ENCODE data around the gene ANGPT4. TPM values are rescaled to one million over a fixed set of nuclear protein-coding genes. Genes with fewer than 3 reads are reported as not detected.

The ANGPT4 gene
- total and polyA plus RNA-seq, 2 of the 13 experiments (the other 11 are each of a cell fraction or from before 2014, with no cell fraction given): not detected

DNA sequence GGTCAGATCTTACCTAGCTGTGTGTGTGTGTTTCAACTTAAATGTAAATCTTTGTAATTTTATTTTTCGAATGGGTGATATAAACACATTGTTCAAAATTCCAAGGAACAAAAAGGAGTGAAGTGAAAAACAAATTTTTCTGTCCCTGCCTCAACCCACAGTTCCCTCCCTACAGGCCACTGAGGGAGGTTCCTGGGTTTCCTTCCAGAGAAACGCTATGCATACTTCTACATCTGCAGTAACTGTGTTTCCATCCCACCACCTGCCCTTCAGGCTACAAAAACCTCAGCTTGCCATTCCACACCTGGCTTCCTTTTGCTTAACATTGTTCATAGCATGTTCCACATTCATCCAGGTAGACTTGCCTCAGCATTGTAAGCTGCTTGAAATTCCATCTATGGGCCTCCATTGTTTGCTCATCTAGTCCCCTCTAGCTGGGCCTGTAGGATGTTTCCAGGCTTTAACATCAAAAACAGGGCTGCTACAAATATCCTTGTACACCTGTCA lies 12.0 kb downstream of the ANGPT4 start:
- no peak overlapping the region for H3K9ac ChIP-seq (ENCODE audit: insufficient read depth, low read depth, low read length)
- POLR2A ChIA-PET: no interaction called here
- BruUV-seq (replicated peaks): no TSS peak
- H2AFZ ChIP-seq (ENCODE audit: low read length): no peak overlapping the region
- H3K4me1 ChIP-seq (ENCODE audit: insufficient read depth, low read length): no peaks in the 10 kb centered on the region
- H3K4me2 ChIP-seq (ENCODE audit: low read depth, low read length): no peak overlapping the region
- in situ Hi-C loops (cut with HindIII; ENCODE audit: extremely low pct_ligation_motif_present, low pct_unique_long_range_greater_than_20kb): no loop called here
- DNase-seq (ENCODE audit: low spot score) (no peak), ATAC-seq (no peak), FAIRE-seq (no peak)
- CTCF ChIA-PET (ENCODE audit: low intra/inter-chr PET ratio, low total read pairs): no interaction called here
- H3K27me3 ChIP-seq (ENCODE audit: control insufficient read depth in 1 of 2, insufficient read depth in 2 of 2, low read length in 2 of 2): peaks cover 0 to 9% of the 10 kb centered on the region in 2 experiments; a peak in 1 of 5 replicates
- H3K27ac ChIP-seq (ENCODE audit: extremely low read length, insufficient read depth, low read length): no peak overlapping the region
- H3K36me3 ChIP-seq (replicated peaks in 1 of 2; ENCODE audit: control insufficient read depth in 1 of 2, insufficient read depth in 2 of 2, low read length in 2 of 2): no peaks in the 10 kb centered on the region
- H4K20me1 ChIP-seq (ENCODE audit: insufficient read depth, low read length): no peaks in the 10 kb centered on the region
- no peaks in the 10 kb centered on the region for H3K9me3 ChIP-seq (ENCODE audit: low read length)
- H3K4me3 ChIP-seq (replicated peaks in 1 of 3; ENCODE audit: insufficient read depth in 1 of 3, low read depth in 2 of 3, low read length in 3 of 3): no peak overlapping the region
- intact Hi-C loops (cut with micrococcal nuclease; ENCODE audit: unreplicated experiment): no loop called here
- 10% methylated on average over 2 of the region's 2 CpGs for WGBS (ENCODE audit: low lambda C conversion rate)
- no peaks in the 10 kb centered on the region for H3K79me2 ChIP-seq (ENCODE audit: insufficient read depth, low read length)
- TF ChIP-seq ZNF207 (IDR thresholded peaks at IDR 0.05; ENCODE audit: borderline replicate concordance): no peak
- no peak for TF ChIP-seq ZNF496 (CRISPR knock-in tag; IDR thresholded peaks at IDR 0.05; ENCODE audit: insufficient replicate concordance)
- TF ChIP-seq, protein P1, sequence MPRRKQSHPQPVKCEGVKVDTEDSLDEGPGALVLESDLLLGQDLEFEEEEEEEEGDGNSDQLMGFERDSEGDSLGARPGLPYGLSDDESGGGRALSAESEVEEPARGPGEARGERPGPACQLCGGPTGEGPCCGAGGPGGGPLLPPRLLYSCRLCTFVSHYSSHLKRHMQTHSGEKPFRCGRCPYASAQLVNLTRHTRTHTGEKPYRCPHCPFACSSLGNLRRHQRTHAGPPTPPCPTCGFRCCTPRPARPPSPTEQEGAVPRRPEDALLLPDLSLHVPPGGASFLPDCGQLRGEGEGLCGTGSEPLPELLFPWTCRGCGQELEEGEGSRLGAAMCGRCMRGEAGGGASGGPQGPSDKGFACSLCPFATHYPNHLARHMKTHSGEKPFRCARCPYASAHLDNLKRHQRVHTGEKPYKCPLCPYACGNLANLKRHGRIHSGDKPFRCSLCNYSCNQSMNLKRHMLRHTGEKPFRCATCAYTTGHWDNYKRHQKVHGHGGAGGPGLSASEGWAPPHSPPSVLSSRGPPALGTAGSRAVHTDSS (CRISPR knock-in tag; conservative IDR thresholded peaks at IDR 0.05): no peak
- no peak for TF ChIP-seq KLF9 (CRISPR knock-in tag; IDR thresholded peaks at IDR 0.05; ENCODE audit: low read depth)
- no peak for TF ChIP-seq SNAPC2 (CRISPR knock-in tag; IDR thresholded peaks at IDR 0.05)
- TF ChIP-seq, protein P2, sequence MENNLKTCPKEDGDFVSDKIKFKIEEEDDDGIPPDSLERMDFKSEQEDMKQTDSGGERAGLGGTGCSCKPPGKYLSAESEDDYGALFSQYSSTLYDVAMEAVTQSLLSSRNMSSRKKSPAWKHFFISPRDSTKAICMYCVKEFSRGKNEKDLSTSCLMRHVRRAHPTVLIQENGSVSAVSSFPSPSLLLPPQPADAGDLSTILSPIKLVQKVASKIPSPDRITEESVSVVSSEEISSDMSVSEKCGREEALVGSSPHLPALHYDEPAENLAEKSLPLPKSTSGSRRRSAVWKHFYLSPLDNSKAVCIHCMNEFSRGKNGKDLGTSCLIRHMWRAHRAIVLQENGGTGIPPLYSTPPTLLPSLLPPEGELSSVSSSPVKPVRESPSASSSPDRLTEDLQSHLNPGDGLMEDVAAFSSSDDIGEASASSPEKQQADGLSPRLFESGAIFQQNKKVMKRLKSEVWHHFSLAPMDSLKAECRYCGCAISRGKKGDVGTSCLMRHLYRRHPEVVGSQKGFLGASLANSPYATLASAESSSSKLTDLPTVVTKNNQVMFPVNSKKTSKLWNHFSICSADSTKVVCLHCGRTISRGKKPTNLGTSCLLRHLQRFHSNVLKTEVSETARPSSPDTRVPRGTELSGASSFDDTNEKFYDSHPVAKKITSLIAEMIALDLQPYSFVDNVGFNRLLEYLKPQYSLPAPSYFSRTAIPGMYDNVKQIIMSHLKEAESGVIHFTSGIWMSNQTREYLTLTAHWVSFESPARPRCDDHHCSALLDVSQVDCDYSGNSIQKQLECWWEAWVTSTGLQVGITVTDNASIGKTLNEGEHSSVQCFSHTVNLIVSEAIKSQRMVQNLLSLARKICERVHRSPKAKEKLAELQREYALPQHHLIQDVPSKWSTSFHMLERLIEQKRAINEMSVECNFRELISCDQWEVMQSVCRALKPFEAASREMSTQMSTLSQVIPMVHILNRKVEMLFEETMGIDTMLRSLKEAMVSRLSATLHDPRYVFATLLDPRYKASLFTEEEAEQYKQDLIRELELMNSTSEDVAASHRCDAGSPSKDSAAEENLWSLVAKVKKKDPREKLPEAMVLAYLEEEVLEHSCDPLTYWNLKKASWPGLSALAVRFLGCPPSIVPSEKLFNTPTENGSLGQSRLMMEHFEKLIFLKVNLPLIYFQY (CRISPR knock-in tag; IDR thresholded peaks at IDR 0.05; ENCODE audit: borderline replicate concordance): no peak
- no peak for TF ChIP-seq NR2C2 (CRISPR knock-in tag; IDR thresholded peaks at IDR 0.05; ENCODE audit: borderline replicate concordance)
- TF ChIP-seq SIX1 (CRISPR knock-in tag; IDR thresholded peaks at IDR 0.05; ENCODE audit: borderline replicate concordance): no peak
- TF ChIP-seq GATA4 (IDR thresholded peaks at IDR 0.05; ENCODE audit: borderline replicate concordance, low read depth): no peak
- no peak for TF ChIP-seq RNF2 (conservative IDR thresholded peaks at IDR 0.05; ENCODE audit: low read depth)
- TF ChIP-seq PLRG1 (conservative IDR thresholded peaks at IDR 0.05): no peak
- TF ChIP-seq, protein P3, sequence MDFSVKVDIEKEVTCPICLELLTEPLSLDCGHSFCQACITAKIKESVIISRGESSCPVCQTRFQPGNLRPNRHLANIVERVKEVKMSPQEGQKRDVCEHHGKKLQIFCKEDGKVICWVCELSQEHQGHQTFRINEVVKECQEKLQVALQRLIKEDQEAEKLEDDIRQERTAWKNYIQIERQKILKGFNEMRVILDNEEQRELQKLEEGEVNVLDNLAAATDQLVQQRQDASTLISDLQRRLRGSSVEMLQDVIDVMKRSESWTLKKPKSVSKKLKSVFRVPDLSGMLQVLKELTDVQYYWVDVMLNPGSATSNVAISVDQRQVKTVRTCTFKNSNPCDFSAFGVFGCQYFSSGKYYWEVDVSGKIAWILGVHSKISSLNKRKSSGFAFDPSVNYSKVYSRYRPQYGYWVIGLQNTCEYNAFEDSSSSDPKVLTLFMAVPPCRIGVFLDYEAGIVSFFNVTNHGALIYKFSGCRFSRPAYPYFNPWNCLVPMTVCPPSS (IDR thresholded peaks at IDR 0.05): no peak
- TF ChIP-seq ZBTB1 (CRISPR knock-in tag; IDR thresholded peaks at IDR 0.05; ENCODE audit: borderline replicate concordance): no peak
- TF ChIP-seq, protein P4, sequence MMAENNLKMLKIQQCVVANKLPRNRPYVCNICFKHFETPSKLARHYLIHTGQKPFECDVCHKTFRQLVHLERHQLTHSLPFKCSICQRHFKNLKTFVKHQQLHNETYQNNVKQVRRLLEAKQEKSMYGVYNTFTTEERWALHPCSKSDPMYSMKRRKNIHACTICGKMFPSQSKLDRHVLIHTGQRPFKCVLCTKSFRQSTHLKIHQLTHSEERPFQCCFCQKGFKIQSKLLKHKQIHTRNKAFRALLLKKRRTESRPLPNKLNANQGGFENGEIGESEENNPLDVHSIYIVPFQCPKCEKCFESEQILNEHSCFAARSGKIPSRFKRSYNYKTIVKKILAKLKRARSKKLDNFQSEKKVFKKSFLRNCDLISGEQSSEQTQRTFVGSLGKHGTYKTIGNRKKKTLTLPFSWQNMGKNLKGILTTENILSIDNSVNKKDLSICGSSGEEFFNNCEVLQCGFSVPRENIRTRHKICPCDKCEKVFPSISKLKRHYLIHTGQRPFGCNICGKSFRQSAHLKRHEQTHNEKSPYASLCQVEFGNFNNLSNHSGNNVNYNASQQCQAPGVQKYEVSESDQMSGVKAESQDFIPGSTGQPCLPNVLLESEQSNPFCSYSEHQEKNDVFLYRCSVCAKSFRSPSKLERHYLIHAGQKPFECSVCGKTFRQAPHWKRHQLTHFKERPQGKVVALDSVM (CRISPR knock-in tag; IDR thresholded peaks at IDR 0.05): no peak
- no peak for TF ChIP-seq CBX1 (IDR thresholded peaks at IDR 0.05; ENCODE audit: low read depth)
- TF ChIP-seq ZNF343 (CRISPR knock-in tag; IDR thresholded peaks at IDR 0.05): no peak
